GM12878 (cell line): Measurements from ENCODE around the gene AFAP1L2. TPM values are rescaled to one million over a fixed set of nuclear protein-coding genes. Genes with fewer than 3 reads are reported as not detected.

Experiments
- ATAC-seq: fragments of 200-7000 bp; cut with Tn5 transposase; 3 replicates; pipeline ENCODE4 v1.9.1; 2020; ENCODE audit warnings: mild to moderate bottlenecking, moderate library complexity
- BruUV-seq: library from RNA; stranded (reverse); fragments of 400-500 nt; replicated peaks from 2 replicates; lab custom pipeline; 2021; lab: Mats Ljungman, UMichigan
- CTCF ChIA-PET: fragments of 300-600 bp; sonication (Branson Sonifier 250); formaldehyde crosslinking; extraction: SDS; loops from one replicate; lab custom pipeline; 2021; ENCODE audit warnings: inconsistent platforms; lab: Yijun Ruan, JAX
- POLR2A ChIA-PET: fragments of 350-600 bp; formaldehyde crosslinking; extraction: SDS; loops from one replicate; lab custom pipeline; 2021; ENCODE audit warnings: inconsistent platforms; lab: Charles Lee
- RAD21 ChIA-PET: fragments of 300-600 bp; sonication (Branson Sonifier 250); formaldehyde crosslinking; loops from one replicate; lab custom pipeline; 2023; ENCODE audit warnings: antibody characterized with exemption; ENCODE audit not compliant: unreplicated experiment; lab: Charles Lee
- SMC1A ChIA-PET: fragments of 300-600 bp; sonication (Branson Sonifier 250); formaldehyde crosslinking; loops from one replicate; lab custom pipeline; 2023; ENCODE audit not compliant: unreplicated experiment, uncharacterized antibody; lab: Charles Lee
- DNase-seq: peaks from one replicate; pipeline ENCODE4 v3.0.0-alpha.2; 2011; ENCODE audit warnings: low read depth, low spot score
- FAIRE-seq: peaks from 3 replicates; lab custom pipeline; 2011; peaks lifted over from hg19 to GRCh38; lab: Jason Lieb, UNC
- H2AFZ ChIP-seq: 2 replicates; pipeline ENCODE4 v1.6.0; 2011; ENCODE audit warnings: low read depth, low read length, control low read depth; ENCODE audit not compliant: control insufficient read depth
- H3K27ac ChIP-seq: 2 replicates; pipeline ENCODE4 v1.5.1; 2011; ENCODE audit warnings: control low read depth; ENCODE audit not compliant: control insufficient read depth, insufficient read depth
- H3K27me3 ChIP-seq, 2 experiments: replicated peaks in 1 of 2; 2 replicates each; pipeline versions ENCODE4 v1.6.0 to v1.6.1; 2011; ENCODE audit warnings: low read length in 1 of 2; ENCODE audit not compliant: control insufficient read depth in 2 of 2, insufficient read depth in 2 of 2
- H3K36me3 ChIP-seq, 2 experiments: 2 replicates each; pipeline ENCODE4 v1.5.1; 2011; ENCODE audit warnings: low read length in 1 of 2; ENCODE audit not compliant: control insufficient read depth in 2 of 2, insufficient read depth in 2 of 2
- H3K4me1 ChIP-seq: 2 replicates; pipeline ENCODE4 v1.6.1; 2011; ENCODE audit warnings: mild to moderate bottlenecking, low read length, moderate library complexity, mixed read lengths; ENCODE audit not compliant: control insufficient read depth, insufficient read depth
- H3K4me2 ChIP-seq: 2 replicates; pipeline ENCODE4 v1.6.0; 2011; ENCODE audit warnings: control low read depth; ENCODE audit not compliant: control insufficient read depth, insufficient read depth
- H3K4me3 ChIP-seq: fragments of 200-600 bp; sonication (generic); 2 replicates; pipeline ENCODE4 v1.5.1; 2016
- H3K79me2 ChIP-seq: 2 replicates; pipeline ENCODE4 v1.6.0; 2011; ENCODE audit warnings: low read length; ENCODE audit not compliant: control insufficient read depth, insufficient read depth
- H3K9ac ChIP-seq: 2 replicates; pipeline ENCODE4 v1.8.0; 2011; ENCODE audit warnings: low read length, control low read depth, mixed read lengths; ENCODE audit not compliant: control insufficient read depth, insufficient read depth
- H3K9me3 ChIP-seq: replicated peaks from 3 replicates; pipeline ENCODE4 v1.5.1; 2011; ENCODE audit warnings: mild to moderate bottlenecking, low read length; ENCODE audit not compliant: control insufficient read depth, insufficient read depth
- H4K20me1 ChIP-seq: 2 replicates; pipeline ENCODE4 v1.6.0; 2011; ENCODE audit not compliant: control insufficient read depth, insufficient read depth
- CBX3 ChIP-seq: fragments of 200-600 bp; sonication (generic); IDR thresholded peaks from 2 replicates; pipeline ENCODE4 v1.6.1; 2016; ENCODE audit warnings: low read depth, borderline replicate concordance
- CUX1 ChIP-seq: IDR thresholded peaks from 2 replicates; pipeline ENCODE4 v1.6.1; 2012; ENCODE audit warnings: improper control_type of control experiment, low read depth, low read length; ENCODE audit not compliant: insufficient replicate concordance
- ESRRA ChIP-seq: IDR thresholded peaks from 2 replicates; pipeline ENCODE4 v1.6.1; 2012; ENCODE audit warnings: mild to moderate bottlenecking, low read length, improper control_type of control experiment
- EZH2 ChIP-seq: IDR thresholded peaks from 2 replicates; pipeline ENCODE4 v1.6.1; 2012; ENCODE audit warnings: low read depth, mild to moderate bottlenecking, control low read depth, inconsistent platforms, low read length, borderline replicate concordance; ENCODE audit not compliant: control insufficient read depth
- FOXM1 ChIP-seq: IDR thresholded peaks from 2 replicates; pipeline ENCODE4 v1.6.1; 2012; ENCODE audit warnings: low read depth, mild to moderate bottlenecking, inconsistent platforms, low read length, moderate library complexity
- IKZF1 ChIP-seq: fragments of 450-650 bp; conservative IDR thresholded peaks from 2 replicates; pipeline ENCODE4 v1.6.1; 2017; ENCODE audit warnings: antibody characterized with exemption, mild to moderate bottlenecking
- JUNB ChIP-seq: IDR thresholded peaks from 2 replicates; pipeline ENCODE4 v1.6.1; 2016; ENCODE audit warnings: antibody characterized with exemption, mild to moderate bottlenecking
- PRDM15 ChIP-seq: fragments of 450-650 bp; formaldehyde crosslinking; IDR thresholded peaks from 2 replicates; pipeline ENCODE4 v1.4.0; 2020; ENCODE audit warnings: mild to moderate bottlenecking, moderate library complexity
- RELA ChIP-seq: fragments of 450-650 bp; IDR thresholded peaks from 2 replicates; pipeline ENCODE4 v1.8.0; 2014; ENCODE audit warnings: borderline replicate concordance; ENCODE audit not compliant: partially characterized antibody
- SMAD1 ChIP-seq: fragments of 450-650 bp; IDR thresholded peaks from 2 replicates; pipeline ENCODE4 v1.6.1; 2018; ENCODE audit warnings: mild to moderate bottlenecking, low read depth; ENCODE audit not compliant: partially characterized antibody
- SMARCA5 ChIP-seq: fragments of 450-650 bp; IDR thresholded peaks from 2 replicates; pipeline ENCODE4 v1.6.1; 2017; ENCODE audit warnings: mild to moderate bottlenecking
- SP1 ChIP-seq: IDR thresholded peaks from one replicate; pipeline ENCODE4 v1.6.1; 2011; ENCODE audit warnings: low read depth, low read length
- TARDBP ChIP-seq: IDR thresholded peaks from 2 replicates; pipeline ENCODE4 v1.6.1; 2016; ENCODE audit warnings: borderline replicate concordance
- TCF3 ChIP-seq: IDR thresholded peaks from 2 replicates; pipeline ENCODE4 v1.6.1; 2012; ENCODE audit warnings: low read depth, mild to moderate bottlenecking, low read length, borderline replicate concordance; ENCODE audit not compliant: insufficient read depth
- ZSCAN29 ChIP-seq: fragments of 450-650 bp; IDR thresholded peaks from 2 replicates; pipeline ENCODE4 v1.6.1; 2017; ENCODE audit warnings: mild to moderate bottlenecking, moderate library complexity
- ZZZ3 ChIP-seq: IDR thresholded peaks from 2 replicates; pipeline ENCODE4 v1.6.1; 2011; ENCODE audit warnings: low read depth; ENCODE audit not compliant: control insufficient read depth, insufficient read length
- WGBS: methylation state at CpG from one replicate; pipeline ENCODE4 v1.1.6; 2016; ENCODE audit warnings: low lambda C conversion rate; ENCODE audit not compliant: insufficient replicate concordance, insufficient coverage; ENCODE audit errors: missing lambda C conversion rate; 5-methylcytosine and 5-hydroxymethylcytosine counted together
- in situ Hi-C: fragments of 300-500 bp; cut with MboI; formaldehyde crosslinking; loops from 9 replicates; pipeline ENCODE4 v1.14.3; 2018; ENCODE audit warnings: mixed read lengths
- intact Hi-C: fragments of 100-400 bp; cut with micrococcal nuclease; formaldehyde crosslinking; loops from one replicate; pipeline ENCODE4 v1.14.2; 2022; ENCODE audit not compliant: unreplicated experiment
- polyA plus RNA-seq, 11 experiments: library from polyadenylated mRNA; depleted of rRNA in 4 of 11; unstranded in 6 of 11; stranded (reverse) in 5 of 11; fragments of >200 nt; fragmentation: Nextera tagmentation in 4 of 11; fragmentation: Illumina TruSeq in 1 of 11; extraction: Ambion mirVana in 4 of 11; extraction: Trizol in 1 of 11; gene quantifications; 1 replicate in 1 of 11; 2 replicates in 10 of 11; pipeline versions ENCODE4 v1.2.1 to v1.2.3, GENCODE V29; 2011 to 2016; ENCODE audit warnings: inconsistent platforms in 2 of 11, missing spikeins in 2 of 11, low read depth in 1 of 11
- total RNA-seq, 4 experiments: library from RNA; depleted of rRNA in 3 of 4; stranded (reverse); fragments of >200 nt in 3 of 4; fragmentation: Illumina TruSeq in 1 of 4; extraction: Trizol in 1 of 4; gene quantifications; 2 replicates each; pipeline versions ENCODE4 v1.2.1 to v1.2.3, GENCODE V29; 2013 to 2021

Gene AFAP1L2
- total and polyA plus RNA-seq, 10 of the 15 experiments (the other 5 are each of a cell fraction or from before 2014, with no cell fraction given) = 0.03 to 4.0 (median 0.34) TPM

- ATAC-seq (no peak), DNase-seq (no peak), FAIRE-seq (no peak)
- BruUV-seq = no TSS peak
- CTCF ChIA-PET = no interaction called here
- RAD21 ChIA-PET = interaction anchor here (2.0 kb wide), 1 partner anchor 18 kb away, joined by 7 read pairs; no protein-coding TSS in a partner anchor
- Histone ChIP-seq H3K36me3 (no peaks in the 10 kb centered on the region), H3K9me3 (no peaks in the 10 kb centered on the region), H3K9ac (no peak overlapping the region), H3K27me3 (no peaks in the 10 kb centered on the region), H2AFZ (no peak overlapping the region), H4K20me1 (no peaks in the 10 kb centered on the region), H3K27ac (no peak overlapping the region), H3K4me1 (no peaks in the 10 kb centered on the region), H3K79me2 (no peaks in the 10 kb centered on the region), H3K4me2 (no peak overlapping the region), H3K4me3 (no peak overlapping the region)
- TF ChIP-seq EZH2 (no peak), TCF3 (no peak), ZZZ3 (no peak), CUX1 (no peak), RELA (no peak), SMARCA5 (no peak), ZSCAN29 (no peak), PRDM15 (CRISPR knock-in tag) (no peak), ESRRA (no peak), CBX3 (no peak), JUNB (no peak), SP1 (no peak), SMAD1 (no peak), FOXM1 (no peak), TARDBP (no peak), IKZF1 (no peak)
- in situ Hi-C loops = no loop called here
- POLR2A ChIA-PET = no interaction called here
- SMC1A ChIA-PET = no interaction called here
- intact Hi-C loops = no loop called here
- 72% methylated on average over 31 of the region's 31 CpGs for WGBS
These were observed 118.3 kb downstream of the AFAP1L2 start for GRCh38 chr10:114285961-114286441.
